ENCODE results near the gene ITPRID2.

ITPRID2 gene

DNA sequence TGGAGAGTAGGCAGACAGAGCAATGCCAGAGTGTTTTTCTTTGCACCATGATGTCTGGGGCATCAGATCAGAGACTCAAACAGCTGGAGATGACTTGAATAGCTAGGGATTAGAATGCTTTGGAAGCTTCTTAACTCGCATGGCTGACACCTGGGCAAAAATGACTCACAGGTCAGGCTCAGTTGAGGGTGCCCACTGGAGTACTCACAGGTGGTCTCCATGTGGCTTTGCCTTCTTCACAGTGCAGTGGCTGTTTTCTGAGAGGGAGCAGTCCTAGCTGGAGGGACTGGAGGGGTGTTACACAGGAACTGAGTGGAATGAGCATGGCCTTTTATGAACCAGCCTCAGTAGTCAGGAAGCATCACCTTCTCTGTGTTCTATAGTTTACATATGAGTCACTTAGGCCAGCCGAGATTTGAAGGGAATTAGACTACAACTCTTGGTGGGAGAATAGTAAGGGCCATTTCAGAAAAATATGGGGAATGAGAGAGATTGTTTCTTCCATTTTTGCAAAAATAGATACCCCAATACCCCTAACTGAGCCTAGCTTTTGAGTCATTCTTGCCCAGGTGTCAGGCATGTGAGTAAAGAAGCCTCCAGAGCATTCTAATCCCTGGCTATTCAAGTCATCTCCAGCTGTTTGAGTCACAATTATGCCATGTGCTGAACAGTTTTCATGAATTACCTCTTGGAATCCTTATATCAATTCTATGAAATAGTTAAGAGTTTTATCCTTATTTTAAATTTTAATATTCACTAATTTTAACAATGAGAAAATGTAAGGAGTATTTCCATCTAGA, 87.0 kb downstream of the ITPRID2 start:
- TF ChIP-seq, protein P1, sequence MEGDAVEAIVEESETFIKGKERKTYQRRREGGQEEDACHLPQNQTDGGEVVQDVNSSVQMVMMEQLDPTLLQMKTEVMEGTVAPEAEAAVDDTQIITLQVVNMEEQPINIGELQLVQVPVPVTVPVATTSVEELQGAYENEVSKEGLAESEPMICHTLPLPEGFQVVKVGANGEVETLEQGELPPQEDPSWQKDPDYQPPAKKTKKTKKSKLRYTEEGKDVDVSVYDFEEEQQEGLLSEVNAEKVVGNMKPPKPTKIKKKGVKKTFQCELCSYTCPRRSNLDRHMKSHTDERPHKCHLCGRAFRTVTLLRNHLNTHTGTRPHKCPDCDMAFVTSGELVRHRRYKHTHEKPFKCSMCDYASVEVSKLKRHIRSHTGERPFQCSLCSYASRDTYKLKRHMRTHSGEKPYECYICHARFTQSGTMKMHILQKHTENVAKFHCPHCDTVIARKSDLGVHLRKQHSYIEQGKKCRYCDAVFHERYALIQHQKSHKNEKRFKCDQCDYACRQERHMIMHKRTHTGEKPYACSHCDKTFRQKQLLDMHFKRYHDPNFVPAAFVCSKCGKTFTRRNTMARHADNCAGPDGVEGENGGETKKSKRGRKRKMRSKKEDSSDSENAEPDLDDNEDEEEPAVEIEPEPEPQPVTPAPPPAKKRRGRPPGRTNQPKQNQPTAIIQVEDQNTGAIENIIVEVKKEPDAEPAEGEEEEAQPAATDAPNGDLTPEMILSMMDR (IDR thresholded peaks at IDR 0.05; ENCODE audit: low read depth, low read length, missing control alignments) = no peak
- H3K4me3 ChIP-seq (replicated peaks; ENCODE audit: low read depth, low read length) = no peak overlapping the region
- DNase-seq (ENCODE audit: extremely low read depth, low read depth) = peak; percentile 96
